ENCODE data around the gene CLCC1.
"Not testable (repeated sequence)": the region's sequence is repeated elsewhere in the genome, so short reads cannot be mapped to it uniquely, and the experiment has no call there.

The CLCC1 gene

DNA sequence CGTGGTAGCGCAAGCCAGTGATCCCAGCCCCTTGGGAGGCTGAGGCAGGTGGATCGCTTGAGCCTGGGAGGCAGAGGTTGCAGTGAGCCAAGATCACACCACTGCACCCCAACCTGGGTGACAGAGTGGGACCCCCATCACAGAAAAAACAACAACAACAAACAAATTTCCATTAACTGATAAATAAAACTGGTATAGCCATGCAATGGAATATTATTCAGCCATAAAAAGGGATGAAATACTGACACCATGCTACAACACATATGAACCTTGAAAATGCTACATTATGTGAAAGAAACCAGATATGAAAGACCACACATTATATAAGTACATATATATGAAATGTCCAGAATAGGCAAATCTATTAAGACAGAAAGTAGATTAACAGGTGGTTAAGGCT, 12.0 kb downstream of the CLCC1 start:
- H3K36me3 ChIP-seq (ENCODE audit: insufficient read depth, insufficient read length, low read length), result peaks cover 38% of the 10 kb centered on the region
- no peak overlapping the region for H3K9ac ChIP-seq (ENCODE audit: insufficient read length, low read depth)
- peaks cover 5% of the 10 kb centered on the region for H3K4me1 ChIP-seq (ENCODE audit: insufficient read depth, insufficient read length)
- H3K4me3 ChIP-seq (ENCODE audit: insufficient read length, low read depth), result no peak overlapping the region
- H3K27me3 ChIP-seq (ENCODE audit: insufficient read depth, insufficient read length), result no peaks in the 10 kb centered on the region
- H3K9me3 ChIP-seq (ENCODE audit: insufficient read depth, low read length), result no peaks in the 10 kb centered on the region
- no peak for DNase-seq (ENCODE audit: low read depth, low spot score)
- TF ChIP-seq YY1 (IDR thresholded peaks at IDR 0.05; ENCODE audit: insufficient read depth, insufficient read length) (no peak), SUZ12 (IDR thresholded peaks at IDR 0.05; ENCODE audit: extremely low read depth, insufficient read depth, insufficient read length) (no peak), ZNF274 (IDR thresholded peaks at IDR 0.05; ENCODE audit: low read depth, low read length) (no peak)

GRCh38 chr1:108949044-108949443, 14.2 kb downstream of the CLCC1 start:
- DNase-seq (ENCODE audit: low read depth, low spot score), result no peak
- Histone ChIP-seq H3K4me1 (ENCODE audit: insufficient read depth, insufficient read length) (peaks cover 5% of the 10 kb centered on the region), H3K27me3 (ENCODE audit: insufficient read depth, insufficient read length) (no peaks in the 10 kb centered on the region), H3K9ac (ENCODE audit: insufficient read length, low read depth) (no peak overlapping the region), H3K4me3 (ENCODE audit: insufficient read length, low read depth) (no peak overlapping the region), H3K36me3 (ENCODE audit: insufficient read depth, insufficient read length, low read length) (peaks cover 28% of the 10 kb centered on the region), H3K9me3 (ENCODE audit: insufficient read depth, low read length) (no peaks in the 10 kb centered on the region)
- no peak for TF ChIP-seq ZNF274 (IDR thresholded peaks at IDR 0.05; ENCODE audit: low read depth, low read length)
- no peak for TF ChIP-seq YY1 (IDR thresholded peaks at IDR 0.05; ENCODE audit: insufficient read depth, insufficient read length)
- TF ChIP-seq SUZ12 (IDR thresholded peaks at IDR 0.05; ENCODE audit: extremely low read depth, insufficient read depth, insufficient read length), result no peak

DNA sequence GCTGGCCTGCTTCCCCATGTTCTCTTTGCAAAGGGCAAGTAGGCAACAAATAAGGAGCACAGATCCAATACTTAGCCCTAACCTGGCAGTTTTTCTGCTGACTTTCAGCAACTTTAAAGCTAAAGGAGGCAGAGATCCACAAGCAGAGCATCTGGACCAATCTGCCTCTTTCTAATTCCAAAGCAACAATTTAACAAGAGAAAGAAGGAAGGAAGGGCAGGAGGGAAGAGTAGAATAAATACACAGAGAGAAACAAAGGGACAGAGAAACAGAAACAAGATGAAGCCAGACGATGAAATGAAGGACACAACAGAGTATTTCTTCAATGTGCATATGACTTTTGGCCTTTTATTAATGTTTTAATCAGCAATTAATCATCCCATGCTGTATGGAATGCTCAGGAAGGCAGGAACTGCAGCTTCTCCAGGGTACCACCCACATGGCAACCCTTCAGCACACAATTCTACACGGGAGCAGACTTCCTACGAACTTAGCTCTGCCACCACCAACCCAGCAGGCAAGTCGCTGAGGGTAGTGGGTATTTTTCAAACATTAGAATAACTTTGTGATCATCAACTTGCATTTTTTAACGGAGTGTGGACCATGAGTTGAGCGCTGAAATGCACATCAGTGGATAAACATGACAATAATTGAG, 15.3 kb downstream of the CLCC1 start:
- peak; percentile 57 for DNase-seq (ENCODE audit: low read depth, low spot score)
- no peak overlapping the region for H3K9ac ChIP-seq (ENCODE audit: insufficient read length, low read depth)

GRCh38 chr1:108936170-108936569, 27.1 kb downstream of the CLCC1 start:
- H3K4me3 ChIP-seq (ENCODE audit: insufficient read length, low read depth), result no peak overlapping the region
- no peak for TF ChIP-seq ZNF274 (IDR thresholded peaks at IDR 0.05; ENCODE audit: low read depth, low read length)
- TF ChIP-seq SUZ12 (IDR thresholded peaks at IDR 0.05; ENCODE audit: extremely low read depth, insufficient read depth, insufficient read length), result no peak
- H3K9ac ChIP-seq (ENCODE audit: insufficient read length, low read depth), result no peak overlapping the region
- H3K4me1 ChIP-seq (ENCODE audit: insufficient read depth, insufficient read length), result no peaks in the 10 kb centered on the region
- no peaks in the 10 kb centered on the region for H3K9me3 ChIP-seq (ENCODE audit: insufficient read depth, low read length)
- H3K27me3 ChIP-seq (ENCODE audit: insufficient read depth, insufficient read length), result no peaks in the 10 kb centered on the region
- no peak for DNase-seq (ENCODE audit: low read depth, low spot score)
- peaks cover 83% of the 10 kb centered on the region for H3K36me3 ChIP-seq (ENCODE audit: insufficient read depth, insufficient read length, low read length)

More for the DNA sequence above, 15.3 kb downstream of the CLCC1 start:
- H3K27me3 ChIP-seq (ENCODE audit: insufficient read depth, insufficient read length), result no peaks in the 10 kb centered on the region
- no peak overlapping the region for H3K4me3 ChIP-seq (ENCODE audit: insufficient read length, low read depth)
- H3K4me1 ChIP-seq (ENCODE audit: insufficient read depth, insufficient read length), result peaks cover 5% of the 10 kb centered on the region
- no peaks in the 10 kb centered on the region for H3K9me3 ChIP-seq (ENCODE audit: insufficient read depth, low read length)
- TF ChIP-seq ZNF274 (IDR thresholded peaks at IDR 0.05; ENCODE audit: low read depth, low read length) (no peak), SUZ12 (IDR thresholded peaks at IDR 0.05; ENCODE audit: extremely low read depth, insufficient read depth, insufficient read length) (no peak), YY1 (IDR thresholded peaks at IDR 0.05; ENCODE audit: insufficient read depth, insufficient read length) (no peak)
- peaks cover 36% of the 10 kb centered on the region for H3K36me3 ChIP-seq (ENCODE audit: insufficient read depth, insufficient read length, low read length)

DNA sequence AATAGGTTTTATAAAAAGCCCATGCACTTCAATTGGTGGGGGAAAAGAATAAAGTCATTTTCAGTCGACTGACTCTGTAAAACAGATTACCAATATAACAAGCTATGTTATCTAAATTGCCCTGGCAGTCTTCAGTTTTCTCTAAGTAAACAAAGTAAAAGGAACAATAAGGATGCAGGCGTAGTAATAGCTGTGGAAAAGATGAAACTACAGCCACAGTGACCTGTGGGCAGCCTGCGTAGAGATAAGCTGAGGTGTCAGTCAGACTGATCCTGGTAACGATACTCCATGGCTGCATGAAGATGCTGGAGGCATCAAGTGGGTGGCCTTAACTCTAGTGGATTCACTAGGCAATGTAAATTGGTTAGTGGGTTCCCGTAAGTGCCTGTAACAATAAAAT, 29.3 kb downstream of the CLCC1 start:
- Histone ChIP-seq H3K27me3 (ENCODE audit: insufficient read depth, insufficient read length) (no peaks in the 10 kb centered on the region), H3K9me3 (ENCODE audit: insufficient read depth, low read length) (no peaks in the 10 kb centered on the region), H3K4me3 (ENCODE audit: insufficient read length, low read depth) (no peak overlapping the region), H3K36me3 (ENCODE audit: insufficient read depth, insufficient read length, low read length) (peaks cover 92% of the 10 kb centered on the region), H3K9ac (ENCODE audit: insufficient read length, low read depth) (no peak overlapping the region), H3K4me1 (ENCODE audit: insufficient read depth, insufficient read length) (no peaks in the 10 kb centered on the region)
- no peak for DNase-seq (ENCODE audit: low read depth, low spot score)
- TF ChIP-seq SUZ12 (IDR thresholded peaks at IDR 0.05; ENCODE audit: extremely low read depth, insufficient read depth, insufficient read length) (no peak), ZNF274 (IDR thresholded peaks at IDR 0.05; ENCODE audit: low read depth, low read length) (no peak), YY1 (IDR thresholded peaks at IDR 0.05; ENCODE audit: insufficient read depth, insufficient read length) (no peak)

DNA sequence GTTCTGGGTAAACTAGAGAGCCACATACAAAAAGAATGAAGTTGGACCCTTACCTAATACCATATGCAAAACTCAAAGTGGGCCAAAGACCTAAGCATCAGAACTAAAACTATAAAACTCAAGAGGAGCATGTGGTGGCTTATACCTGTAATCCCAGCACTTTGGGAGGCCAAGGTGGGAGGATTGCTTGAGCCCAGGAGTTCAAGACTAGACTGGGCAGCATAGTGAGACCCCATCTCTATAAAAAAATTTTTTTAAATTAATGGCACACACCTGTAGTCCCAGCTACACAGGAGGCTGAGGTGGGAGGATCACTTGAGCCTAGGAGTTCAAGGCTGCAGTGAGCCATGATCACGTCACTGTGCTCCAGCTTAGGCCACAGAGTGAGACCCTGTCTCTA, 35.7 kb downstream of the CLCC1 start:
- DNase-seq (ENCODE audit: low read depth, low spot score); H3K9me3 ChIP-seq (ENCODE audit: insufficient read depth, low read length): not testable (repeated sequence)
- H3K36me3 ChIP-seq (ENCODE audit: insufficient read depth, insufficient read length, low read length), result peaks cover 78% of the 10 kb centered on the region

DNA sequence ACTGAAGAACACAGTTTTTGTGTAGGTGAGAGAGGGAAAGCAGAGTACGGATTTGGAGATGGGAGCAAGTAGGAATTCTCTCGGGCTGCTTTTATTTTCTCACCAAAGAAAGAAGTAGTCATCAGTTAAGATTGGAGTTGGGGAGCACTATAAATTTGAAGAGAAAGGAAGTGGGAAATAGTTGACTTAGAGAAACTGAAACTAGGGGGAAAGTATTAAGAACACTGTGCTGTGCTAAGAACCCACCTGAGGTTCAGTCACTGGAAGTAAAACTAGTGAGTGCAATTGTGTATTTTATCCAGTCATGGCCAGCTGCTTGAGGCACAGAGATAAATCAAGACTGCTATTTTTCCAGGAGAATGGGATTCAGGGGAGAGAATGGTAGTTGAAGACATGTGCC, 37.4 kb downstream of the CLCC1 start:
- Histone ChIP-seq H3K4me1 (ENCODE audit: insufficient read depth, insufficient read length) (no peaks in the 10 kb centered on the region), H3K36me3 (ENCODE audit: insufficient read depth, insufficient read length, low read length) (peaks cover 62% of the 10 kb centered on the region)

More for the DNA sequence above, 35.7 kb downstream of the CLCC1 start:
- not testable (repeated sequence) for H3K9ac ChIP-seq (ENCODE audit: insufficient read length, low read depth); H3K4me3 ChIP-seq (ENCODE audit: insufficient read length, low read depth); H3K4me1 ChIP-seq (ENCODE audit: insufficient read depth, insufficient read length); H3K27me3 ChIP-seq (ENCODE audit: insufficient read depth, insufficient read length)

More for the DNA sequence above, 37.4 kb downstream of the CLCC1 start:
- TF ChIP-seq YY1 (IDR thresholded peaks at IDR 0.05; ENCODE audit: insufficient read depth, insufficient read length), result no peak
- TF ChIP-seq ZNF274 (IDR thresholded peaks at IDR 0.05; ENCODE audit: low read depth, low read length), result no peak
- no peak for TF ChIP-seq SUZ12 (IDR thresholded peaks at IDR 0.05; ENCODE audit: extremely low read depth, insufficient read depth, insufficient read length)
- Histone ChIP-seq H3K27me3 (ENCODE audit: insufficient read depth, insufficient read length) (no peaks in the 10 kb centered on the region), H3K4me3 (ENCODE audit: insufficient read length, low read depth) (no peak overlapping the region), H3K9ac (ENCODE audit: insufficient read length, low read depth) (no peak overlapping the region), H3K9me3 (ENCODE audit: insufficient read depth, low read length) (no peaks in the 10 kb centered on the region)
- DNase-seq (ENCODE audit: low read depth, low spot score), result no peak

Measured in NT2/D1 (cell line).